Adrenal gland (tissue), 5 donors: Measurements from ENCODE around the gene OXSR1.

ENCODE experiments used
- POLR2A ChIP-seq, 2 donors: fragments of 450-650 bp; IDR thresholded peaks; one replicate each; pipeline ENCODE4 v1.6.1; 2017; ENCODE audit warnings: antibody characterized with exemption in 2 of 2, mild to moderate bottlenecking in 2 of 2, moderate library complexity in 1 of 2
- TF ChIP-seq, protein P1 (sequence below), 6 experiments: fragments of 450-650 bp in 4 of 6; fragments of 200-600 bp in 2 of 6; sonication (generic) in 1 of 6; IDR thresholded peaks; 1 replicate in 5 of 6; 2 replicates in 1 of 6; pipeline versions ENCODE4 v1.5.1 to v1.8.0; 2016 to 2021; ENCODE audit warnings: antibody characterized with exemption in 6 of 6, mild to moderate bottlenecking in 2 of 6, moderate library complexity in 1 of 6
- donor health status: DM: no; HTN: no; CAD: no.

GRCh38 chr3:38119821-38120692 lies 45.3 kb upstream of the OXSR1 start:
- no peak for TF ChIP-seq POLR2A (IDR thresholded peaks at IDR 0.05)
- TF ChIP-seq, protein P1, sequence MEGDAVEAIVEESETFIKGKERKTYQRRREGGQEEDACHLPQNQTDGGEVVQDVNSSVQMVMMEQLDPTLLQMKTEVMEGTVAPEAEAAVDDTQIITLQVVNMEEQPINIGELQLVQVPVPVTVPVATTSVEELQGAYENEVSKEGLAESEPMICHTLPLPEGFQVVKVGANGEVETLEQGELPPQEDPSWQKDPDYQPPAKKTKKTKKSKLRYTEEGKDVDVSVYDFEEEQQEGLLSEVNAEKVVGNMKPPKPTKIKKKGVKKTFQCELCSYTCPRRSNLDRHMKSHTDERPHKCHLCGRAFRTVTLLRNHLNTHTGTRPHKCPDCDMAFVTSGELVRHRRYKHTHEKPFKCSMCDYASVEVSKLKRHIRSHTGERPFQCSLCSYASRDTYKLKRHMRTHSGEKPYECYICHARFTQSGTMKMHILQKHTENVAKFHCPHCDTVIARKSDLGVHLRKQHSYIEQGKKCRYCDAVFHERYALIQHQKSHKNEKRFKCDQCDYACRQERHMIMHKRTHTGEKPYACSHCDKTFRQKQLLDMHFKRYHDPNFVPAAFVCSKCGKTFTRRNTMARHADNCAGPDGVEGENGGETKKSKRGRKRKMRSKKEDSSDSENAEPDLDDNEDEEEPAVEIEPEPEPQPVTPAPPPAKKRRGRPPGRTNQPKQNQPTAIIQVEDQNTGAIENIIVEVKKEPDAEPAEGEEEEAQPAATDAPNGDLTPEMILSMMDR (IDR thresholded peaks at IDR 0.05), result no peak
